Liver (tissue), 9 donors: ENCODE measurements around the gene TACC3. TPM values are rescaled to one million over a fixed set of nuclear protein-coding genes. Genes with fewer than 3 reads are reported as not detected.

Experiments
- DNase-seq: peaks from one replicate; pipeline ENCODE4 v3.0.0-alpha.2; 2017; ENCODE audit warnings: low spot score
- H3K27ac ChIP-seq, 2 donors: one replicate each; pipeline ENCODE4 v1.7.0; 2013; ENCODE audit warnings: inconsistent platforms in 2 of 2, low read length in 2 of 2, control low read depth in 1 of 2, low read depth in 1 of 2, mild to moderate bottlenecking in 1 of 2
- H3K27me3 ChIP-seq, 4 donors: one replicate each; pipeline versions ENCODE4 v1.6.1 to v1.7.0; 2013; ENCODE audit warnings: low read length in 3 of 4, inconsistent platforms in 1 of 4, mild to moderate bottlenecking in 1 of 4, moderate library complexity in 1 of 4; ENCODE audit not compliant: control insufficient read depth in 4 of 4, insufficient read depth in 4 of 4
- H3K36me3 ChIP-seq, 4 donors: one replicate each; pipeline versions ENCODE4 v1.6.1 to v1.7.0; 2013; ENCODE audit warnings: low read length in 3 of 4, mild to moderate bottlenecking in 3 of 4, low read depth in 1 of 4, moderate library complexity in 1 of 4; ENCODE audit not compliant: control insufficient read depth in 4 of 4, insufficient read depth in 3 of 4
- H3K4me1 ChIP-seq, 4 donors: one replicate each; pipeline versions ENCODE4 v1.6.1 to v1.7.0; 2013; ENCODE audit warnings: low read length in 3 of 4, mild to moderate bottlenecking in 3 of 4, moderate library complexity in 1 of 4; ENCODE audit not compliant: control insufficient read depth in 4 of 4, insufficient read depth in 4 of 4
- H3K4me3 ChIP-seq, 3 donors: one replicate each; pipeline versions ENCODE4 v1.6.1 to v1.7.0; 2013; ENCODE audit warnings: low read length in 3 of 3, control low read depth in 1 of 3, low read depth in 1 of 3, mild to moderate bottlenecking in 1 of 3
- H3K9ac ChIP-seq, 2 donors: one replicate each; pipeline ENCODE4 v1.7.0; 2013; ENCODE audit warnings: low read length in 2 of 2, mild to moderate bottlenecking in 2 of 2, moderate library complexity in 2 of 2, control low read depth in 1 of 2, low read depth in 1 of 2
- H3K9me3 ChIP-seq, 4 donors: one replicate each; pipeline versions ENCODE4 v1.6.1 to v1.7.0; 2013; ENCODE audit warnings: low read length in 3 of 4; ENCODE audit not compliant: control insufficient read depth in 4 of 4
- EGR1 ChIP-seq, 2 donors: IDR thresholded peaks; 2 replicates each; pipeline ENCODE4 v1.6.1; 2016 to 2018; ENCODE audit warnings: antibody characterized with exemption in 2 of 2, low read depth in 2 of 2
- FOXA1 ChIP-seq: IDR thresholded peaks from 2 replicates; pipeline ENCODE4 v1.6.1; 2016; ENCODE audit warnings: antibody characterized with exemption
- FOXA2 ChIP-seq: IDR thresholded peaks from 2 replicates; pipeline ENCODE4 v1.6.1; 2016; ENCODE audit warnings: antibody characterized with exemption
- GABPA ChIP-seq, 2 donors: IDR thresholded peaks in 1 of 2; conservative IDR thresholded peaks in 1 of 2; 2 replicates each; pipeline ENCODE4 v1.6.1; 2016; ENCODE audit warnings: antibody characterized with exemption in 2 of 2, mild to moderate bottlenecking in 1 of 2, moderate library complexity in 1 of 2
- HNF4A ChIP-seq, 2 donors: conservative IDR thresholded peaks; 2 replicates each; pipeline ENCODE4 v1.6.1; 2016; ENCODE audit warnings: antibody characterized with exemption in 2 of 2, mild to moderate bottlenecking in 2 of 2
- HNF4G ChIP-seq: IDR thresholded peaks from 2 replicates; pipeline ENCODE4 v1.6.1; 2016; ENCODE audit warnings: antibody characterized with exemption
- JUND ChIP-seq, 2 donors: IDR thresholded peaks; 2 replicates each; pipeline ENCODE4 v1.6.1; 2016; ENCODE audit warnings: antibody characterized with exemption in 2 of 2
- NR2F2 ChIP-seq: IDR thresholded peaks from 2 replicates; pipeline ENCODE4 v1.6.1; 2016; ENCODE audit warnings: antibody characterized with exemption
- RAD21 ChIP-seq, 2 donors: IDR thresholded peaks; 2 replicates each; pipeline ENCODE4 v1.6.1; 2016; ENCODE audit warnings: antibody characterized with exemption in 2 of 2, mild to moderate bottlenecking in 2 of 2
- RXRA ChIP-seq, 2 donors: IDR thresholded peaks; 2 replicates each; pipeline ENCODE4 v1.6.1; 2017 to 2018; ENCODE audit warnings: antibody characterized with exemption in 2 of 2, mild to moderate bottlenecking in 1 of 2
- TAF1 ChIP-seq: conservative IDR thresholded peaks from 2 replicates; pipeline ENCODE4 v1.6.1; 2016; ENCODE audit warnings: antibody characterized with exemption, mild to moderate bottlenecking
- YY1 ChIP-seq: IDR thresholded peaks from 2 replicates; pipeline ENCODE4 v1.6.1; 2016; ENCODE audit warnings: antibody characterized with exemption, mild to moderate bottlenecking
- WGBS: extraction: QIAGEN DNeasy Blood & Tissue Kit; methylation state at CpG from one replicate; pipeline ENCODE4 v1.1.7; 2013; 5-methylcytosine and 5-hydroxymethylcytosine counted together
- polyA plus RNA-seq, 2 donors: library from polyadenylated mRNA; stranded (reverse) in 1 of 2; unstranded in 1 of 2; fragments of 200-250 nt in 1 of 2; fragments of >200 nt in 1 of 2; fragmentation: Nextera tagmentation in 1 of 2; extraction: Ambion mirVana in 1 of 2; gene quantifications; one replicate each; pipeline versions ENCODE4 v1.2.1 to v1.2.3, GENCODE V29; 2013 to 2015
- total RNA-seq, 2 donors: library from RNA; depleted of rRNA; stranded (reverse); fragments of >200 nt; gene quantifications; one replicate each; pipeline ENCODE4 v1.2.3, GENCODE V29; 2014
- TF ChIP-seq, protein P1 (sequence below): IDR thresholded peaks from 2 replicates; pipeline ENCODE4 v1.6.1; 2016; ENCODE audit warnings: antibody characterized with exemption
- TF ChIP-seq, protein P2 (sequence below): IDR thresholded peaks from 2 replicates; pipeline ENCODE4 v1.6.1; 2016; ENCODE audit warnings: antibody characterized with exemption, mild to moderate bottlenecking
- TF ChIP-seq, protein P3 (sequence below): IDR thresholded peaks from 2 replicates; pipeline ENCODE4 v1.6.1; 2016; ENCODE audit warnings: antibody characterized with exemption
- TF ChIP-seq, protein P4 (sequence below): IDR thresholded peaks from 2 replicates; pipeline ENCODE4 v1.6.1; 2016; ENCODE audit warnings: antibody characterized with exemption
- TF ChIP-seq, protein P5 (sequence below): fragments of 150-350 bp; IDR thresholded peaks from 2 replicates; pipeline ENCODE4 v1.5.1; 2017; ENCODE audit warnings: improper control_type of control experiment, low read depth, low read length; ENCODE audit not compliant: missing input control
- donor health status: healthy.
- donor health status: healthy.
- donor health status: healthy.
- donor health status: healthy.
- donor health status: healthy.

TACC3 gene
- total and polyA plus RNA-seq, 4 donors: 1.4 to 38.9 (median 5.5) TPM

DNA sequence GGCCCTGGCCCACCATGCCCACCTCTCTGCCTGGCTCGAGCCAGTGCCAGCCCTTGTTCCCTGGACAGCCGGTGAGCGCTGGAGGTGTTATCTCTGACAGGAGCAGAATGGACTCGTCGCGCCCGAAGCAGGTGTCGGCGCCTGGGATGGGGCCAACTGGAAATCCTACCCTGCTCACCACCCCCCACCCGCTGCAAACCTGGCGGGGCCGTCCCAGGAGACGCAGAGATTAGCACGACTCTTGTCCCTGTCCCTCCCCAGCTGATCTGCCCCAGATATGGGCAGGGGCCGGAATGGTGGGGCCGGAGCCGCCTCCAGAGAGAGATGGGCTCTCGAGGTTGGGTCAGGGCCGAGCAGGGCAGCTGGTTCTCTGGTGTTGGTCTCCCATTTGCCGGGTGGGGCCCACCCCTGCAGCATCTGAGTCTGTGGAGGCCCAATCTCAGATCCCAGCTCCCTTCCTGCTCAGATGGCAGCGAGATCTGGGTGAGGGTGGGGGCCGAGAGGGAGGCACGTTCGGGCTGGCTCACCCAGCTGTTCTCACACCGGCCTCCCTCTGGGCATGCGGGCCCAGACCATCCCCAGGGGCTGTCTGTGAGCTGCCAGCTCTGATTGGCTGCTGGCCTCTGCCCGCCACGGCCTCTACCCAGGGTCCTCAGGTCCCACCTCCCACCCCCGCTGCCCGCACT lies 51.7 kb downstream of the TACC3 start:
- Histone ChIP-seq H3K4me3 (no peak overlapping the region), H3K9me3 (no peaks in the 10 kb centered on the region), H3K9ac (no peak overlapping the region), H3K27ac (no peak overlapping the region), H3K27me3 (no peaks in the 10 kb centered on the region), H3K4me1 (peaks cover 0 to 9% (median 3%) of the 10 kb centered on the region in 4 donors), H3K36me3 (no peaks in the 10 kb centered on the region)
- TF ChIP-seq YY1 (no peak), HNF4A (conservative IDR thresholded peaks at IDR 0.05) (no peak), RXRA (IDR thresholded peaks at IDR 0.05) (no peak), NR2F2 (no peak), JUND (IDR thresholded peaks at IDR 0.05) (no peak), FOXA1 (no peak), EGR1 (IDR thresholded peaks at IDR 0.05; ENCODE audit: low read depth in 2 of 2) (no peak), RAD21 (IDR thresholded peaks at IDR 0.05) (no peak), TAF1 (no peak), HNF4G (no peak), FOXA2 (no peak), GABPA (IDR thresholded peaks at IDR 0.05 in 1 of 2, conservative IDR thresholded peaks at IDR 0.05 in 1 of 2) (no peak)
- TF ChIP-seq, protein P1, sequence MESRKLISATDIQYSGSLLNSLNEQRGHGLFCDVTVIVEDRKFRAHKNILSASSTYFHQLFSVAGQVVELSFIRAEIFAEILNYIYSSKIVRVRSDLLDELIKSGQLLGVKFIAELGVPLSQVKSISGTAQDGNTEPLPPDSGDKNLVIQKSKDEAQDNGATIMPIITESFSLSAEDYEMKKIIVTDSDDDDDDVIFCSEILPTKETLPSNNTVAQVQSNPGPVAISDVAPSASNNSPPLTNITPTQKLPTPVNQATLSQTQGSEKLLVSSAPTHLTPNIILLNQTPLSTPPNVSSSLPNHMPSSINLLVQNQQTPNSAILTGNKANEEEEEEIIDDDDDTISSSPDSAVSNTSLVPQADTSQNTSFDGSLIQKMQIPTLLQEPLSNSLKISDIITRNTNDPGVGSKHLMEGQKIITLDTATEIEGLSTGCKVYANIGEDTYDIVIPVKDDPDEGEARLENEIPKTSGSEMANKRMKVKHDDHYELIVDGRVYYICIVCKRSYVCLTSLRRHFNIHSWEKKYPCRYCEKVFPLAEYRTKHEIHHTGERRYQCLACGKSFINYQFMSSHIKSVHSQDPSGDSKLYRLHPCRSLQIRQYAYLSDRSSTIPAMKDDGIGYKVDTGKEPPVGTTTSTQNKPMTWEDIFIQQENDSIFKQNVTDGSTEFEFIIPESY: no peak
- TF ChIP-seq, protein P2, sequence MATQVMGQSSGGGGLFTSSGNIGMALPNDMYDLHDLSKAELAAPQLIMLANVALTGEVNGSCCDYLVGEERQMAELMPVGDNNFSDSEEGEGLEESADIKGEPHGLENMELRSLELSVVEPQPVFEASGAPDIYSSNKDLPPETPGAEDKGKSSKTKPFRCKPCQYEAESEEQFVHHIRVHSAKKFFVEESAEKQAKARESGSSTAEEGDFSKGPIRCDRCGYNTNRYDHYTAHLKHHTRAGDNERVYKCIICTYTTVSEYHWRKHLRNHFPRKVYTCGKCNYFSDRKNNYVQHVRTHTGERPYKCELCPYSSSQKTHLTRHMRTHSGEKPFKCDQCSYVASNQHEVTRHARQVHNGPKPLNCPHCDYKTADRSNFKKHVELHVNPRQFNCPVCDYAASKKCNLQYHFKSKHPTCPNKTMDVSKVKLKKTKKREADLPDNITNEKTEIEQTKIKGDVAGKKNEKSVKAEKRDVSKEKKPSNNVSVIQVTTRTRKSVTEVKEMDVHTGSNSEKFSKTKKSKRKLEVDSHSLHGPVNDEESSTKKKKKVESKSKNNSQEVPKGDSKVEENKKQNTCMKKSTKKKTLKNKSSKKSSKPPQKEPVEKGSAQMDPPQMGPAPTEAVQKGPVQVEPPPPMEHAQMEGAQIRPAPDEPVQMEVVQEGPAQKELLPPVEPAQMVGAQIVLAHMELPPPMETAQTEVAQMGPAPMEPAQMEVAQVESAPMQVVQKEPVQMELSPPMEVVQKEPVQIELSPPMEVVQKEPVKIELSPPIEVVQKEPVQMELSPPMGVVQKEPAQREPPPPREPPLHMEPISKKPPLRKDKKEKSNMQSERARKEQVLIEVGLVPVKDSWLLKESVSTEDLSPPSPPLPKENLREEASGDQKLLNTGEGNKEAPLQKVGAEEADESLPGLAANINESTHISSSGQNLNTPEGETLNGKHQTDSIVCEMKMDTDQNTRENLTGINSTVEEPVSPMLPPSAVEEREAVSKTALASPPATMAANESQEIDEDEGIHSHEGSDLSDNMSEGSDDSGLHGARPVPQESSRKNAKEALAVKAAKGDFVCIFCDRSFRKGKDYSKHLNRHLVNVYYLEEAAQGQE: no peak
- TF ChIP-seq, protein P3, sequence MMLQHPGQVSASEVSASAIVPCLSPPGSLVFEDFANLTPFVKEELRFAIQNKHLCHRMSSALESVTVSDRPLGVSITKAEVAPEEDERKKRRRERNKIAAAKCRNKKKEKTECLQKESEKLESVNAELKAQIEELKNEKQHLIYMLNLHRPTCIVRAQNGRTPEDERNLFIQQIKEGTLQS: no peak
- TF ChIP-seq, protein P4, sequence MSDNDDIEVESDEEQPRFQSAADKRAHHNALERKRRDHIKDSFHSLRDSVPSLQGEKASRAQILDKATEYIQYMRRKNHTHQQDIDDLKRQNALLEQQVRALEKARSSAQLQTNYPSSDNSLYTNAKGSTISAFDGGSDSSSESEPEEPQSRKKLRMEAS: no peak
- TF ChIP-seq, protein P5, sequence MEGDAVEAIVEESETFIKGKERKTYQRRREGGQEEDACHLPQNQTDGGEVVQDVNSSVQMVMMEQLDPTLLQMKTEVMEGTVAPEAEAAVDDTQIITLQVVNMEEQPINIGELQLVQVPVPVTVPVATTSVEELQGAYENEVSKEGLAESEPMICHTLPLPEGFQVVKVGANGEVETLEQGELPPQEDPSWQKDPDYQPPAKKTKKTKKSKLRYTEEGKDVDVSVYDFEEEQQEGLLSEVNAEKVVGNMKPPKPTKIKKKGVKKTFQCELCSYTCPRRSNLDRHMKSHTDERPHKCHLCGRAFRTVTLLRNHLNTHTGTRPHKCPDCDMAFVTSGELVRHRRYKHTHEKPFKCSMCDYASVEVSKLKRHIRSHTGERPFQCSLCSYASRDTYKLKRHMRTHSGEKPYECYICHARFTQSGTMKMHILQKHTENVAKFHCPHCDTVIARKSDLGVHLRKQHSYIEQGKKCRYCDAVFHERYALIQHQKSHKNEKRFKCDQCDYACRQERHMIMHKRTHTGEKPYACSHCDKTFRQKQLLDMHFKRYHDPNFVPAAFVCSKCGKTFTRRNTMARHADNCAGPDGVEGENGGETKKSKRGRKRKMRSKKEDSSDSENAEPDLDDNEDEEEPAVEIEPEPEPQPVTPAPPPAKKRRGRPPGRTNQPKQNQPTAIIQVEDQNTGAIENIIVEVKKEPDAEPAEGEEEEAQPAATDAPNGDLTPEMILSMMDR: no peak
- DNase-seq: no peak
- WGBS: 87% methylated on average over 30 of the region's 30 CpGs
